ENCODE results near the gene APP.
"Not testable (repeated sequence)": the region's sequence is repeated elsewhere in the genome, so short reads cannot be mapped to it uniquely, and the experiment has no call there.

APP gene

GRCh38 chr21:26097475-26097874 lies 73.1 kb downstream of the APP start:
- DNase-seq (ENCODE audit: low read depth), result no peak

- DNase-seq (ENCODE audit: low read depth), result no peak
Observed at GRCh38 chr21:26096494-26097371, 73.8 kb downstream of the APP start.

- no peak for DNase-seq (ENCODE audit: low read depth)
Observed at GRCh38 chr21:26095131-26095530, 75.4 kb downstream of the APP start.

- peak; percentile 58 for DNase-seq (ENCODE audit: low read depth)
Observed at GRCh38 chr21:26093122-26093521, 77.4 kb downstream of the APP start.

GRCh38 chr21:26091480-26092018 lies 79.0 kb downstream of the APP start:
- DNase-seq (ENCODE audit: low read depth), result no peak

GRCh38 chr21:26089730-26090129 lies 80.8 kb downstream of the APP start:
- DNase-seq (ENCODE audit: low read depth), result no peak

GRCh38 chr21:26087223-26087918 lies 83.2 kb downstream of the APP start:
- peak; percentile 15 for DNase-seq (ENCODE audit: low read depth)

- DNase-seq (ENCODE audit: low read depth), result no peak
Observed at GRCh38 chr21:26085882-26086281, 84.7 kb downstream of the APP start.

- DNase-seq (ENCODE audit: low read depth), result peak; percentile 27
Observed at GRCh38 chr21:26085127-26085526, 85.4 kb downstream of the APP start.

- no peak for DNase-seq (ENCODE audit: low read depth)
Observed at GRCh38 chr21:26082549-26082948, 88.0 kb downstream of the APP start.

GRCh38 chr21:26081175-26081760 lies 89.3 kb downstream of the APP start:
- not testable (repeated sequence) for DNase-seq (ENCODE audit: low read depth)

GRCh38 chr21:26080211-26080610 lies 90.4 kb downstream of the APP start:
- peak; percentile 55 for DNase-seq (ENCODE audit: low read depth)

GRCh38 chr21:26079366-26079765 lies 91.2 kb downstream of the APP start:
- peak; percentile 73 for DNase-seq (ENCODE audit: low read depth)

- no peak for DNase-seq (ENCODE audit: low read depth)
Observed at GRCh38 chr21:26077521-26077920, 93.0 kb downstream of the APP start.

- peak; percentile 83 for DNase-seq (ENCODE audit: low read depth)
Observed at GRCh38 chr21:26072666-26073615, 97.6 kb downstream of the APP start.

- peak; percentile 79 for DNase-seq (ENCODE audit: low read depth)
Observed at GRCh38 chr21:26070822-26071425, 99.6 kb downstream of the APP start.

- DNase-seq (ENCODE audit: low read depth), result no peak
Observed at GRCh38 chr21:26070121-26070520, 100.4 kb downstream of the APP start.

- no peak for DNase-seq (ENCODE audit: low read depth)
Observed at GRCh38 chr21:26068776-26069175, 101.8 kb downstream of the APP start.

GRCh38 chr21:26067836-26068594 lies 102.6 kb downstream of the APP start:
- DNase-seq (ENCODE audit: low read depth), result no peak

GRCh38 chr21:26064506-26064905 lies 106.1 kb downstream of the APP start:
- no peak for DNase-seq (ENCODE audit: low read depth)

All from EH (cell line).